Neural progenitor cell (in vitro differentiated cells): ENCODE measurements around the gene GMCL2.

Experiments used
- CTCF ChIP-seq: fragments of 200-600 bp; sonication (generic); IDR thresholded peaks from 2 replicates; pipeline ENCODE4 v1.5.1; 2017; ENCODE audit warnings: antibody characterized with exemption, mild to moderate bottlenecking
- EZH2 ChIP-seq: fragments of 200-600 bp; sonication (generic); IDR thresholded peaks from 2 replicates; pipeline ENCODE4 v1.6.1; 2017; ENCODE audit warnings: antibody characterized with exemption, mild to moderate bottlenecking, moderate library complexity

- TF ChIP-seq CTCF (no peak), EZH2 (no peak)
Measured at GRCh38 chr5:178229861-178230260, 42.7 kb upstream of the GMCL2 start.
